HG02943 (cell line): Measurements from ENCODE around the gene CIAO2B.
"Not testable (repeated sequence)": the region's sequence is repeated elsewhere in the genome, so short reads cannot be mapped to it uniquely, and the experiment has no call there.

ENCODE experiments used
- ATAC-seq: cut with Tn5 transposase; IDR thresholded peaks from one replicate; pipeline ENCODE4 v1.9.1; 2021; ENCODE audit warnings: mild to moderate bottlenecking, low read depth, moderate library complexity; ENCODE audit not compliant: unreplicated experiment

CIAO2B gene

DNA sequence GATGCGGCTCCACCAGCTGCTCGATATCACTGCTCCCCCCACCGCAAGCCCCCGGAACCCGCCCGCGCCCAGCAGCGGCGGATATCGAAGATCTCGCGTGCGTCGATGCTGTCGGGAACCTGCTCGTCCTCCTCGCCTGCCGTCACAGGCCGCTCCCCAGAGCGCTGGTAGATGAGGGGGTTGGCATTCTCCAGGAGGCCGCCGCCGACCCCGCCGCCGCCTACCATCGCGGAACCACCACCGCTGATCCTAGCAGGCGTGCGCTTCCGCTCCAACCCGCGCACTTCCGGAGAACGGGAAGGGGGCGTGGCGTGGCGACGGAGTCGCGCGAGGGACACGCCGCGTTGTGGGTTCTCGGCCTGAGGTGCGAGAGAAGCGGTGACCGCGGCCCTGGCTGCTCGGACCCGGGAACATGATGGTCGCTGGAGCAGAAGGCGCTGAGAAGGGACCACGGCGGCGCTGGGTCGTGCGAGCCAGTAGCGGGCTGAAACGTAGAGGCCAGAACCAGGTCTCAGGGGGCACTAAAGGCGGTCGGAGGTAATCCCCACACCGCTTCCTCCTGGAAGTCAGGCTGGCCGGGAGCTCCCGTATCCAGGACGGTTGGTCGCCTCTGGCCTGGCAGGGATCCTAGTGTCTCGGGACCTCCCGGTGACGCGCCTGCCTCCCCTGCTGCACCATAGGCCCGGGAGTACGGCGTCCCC lies at the start of gene CIAO2B:
Gene CIAO2B (minus strand): TSS at position 265 of the 701 bp plus-strand sequence. CDS start 38 bp downstream, at position 227.
- peak; percentile 75 for ATAC-seq

DNA sequence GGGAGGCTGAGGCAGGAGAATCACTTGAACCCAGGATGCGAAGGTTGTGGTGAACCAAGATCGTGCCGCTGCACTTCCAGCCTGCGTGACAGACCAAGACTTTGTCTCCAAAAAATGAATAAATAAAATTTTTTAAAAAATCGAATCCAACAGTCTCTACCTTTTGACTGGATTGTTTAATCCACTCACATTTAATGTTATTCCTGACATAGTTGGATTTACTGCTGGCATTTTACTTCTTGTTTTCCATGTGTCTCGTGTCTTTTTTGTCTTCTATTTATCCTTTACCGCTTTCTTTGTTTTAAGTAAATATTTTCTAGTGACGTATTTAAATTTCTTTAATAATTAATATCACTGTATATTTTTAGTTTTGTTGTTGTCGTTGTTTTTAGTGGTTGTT lies 48.8 kb upstream of the CIAO2B start:
- no peak for ATAC-seq

DNA sequence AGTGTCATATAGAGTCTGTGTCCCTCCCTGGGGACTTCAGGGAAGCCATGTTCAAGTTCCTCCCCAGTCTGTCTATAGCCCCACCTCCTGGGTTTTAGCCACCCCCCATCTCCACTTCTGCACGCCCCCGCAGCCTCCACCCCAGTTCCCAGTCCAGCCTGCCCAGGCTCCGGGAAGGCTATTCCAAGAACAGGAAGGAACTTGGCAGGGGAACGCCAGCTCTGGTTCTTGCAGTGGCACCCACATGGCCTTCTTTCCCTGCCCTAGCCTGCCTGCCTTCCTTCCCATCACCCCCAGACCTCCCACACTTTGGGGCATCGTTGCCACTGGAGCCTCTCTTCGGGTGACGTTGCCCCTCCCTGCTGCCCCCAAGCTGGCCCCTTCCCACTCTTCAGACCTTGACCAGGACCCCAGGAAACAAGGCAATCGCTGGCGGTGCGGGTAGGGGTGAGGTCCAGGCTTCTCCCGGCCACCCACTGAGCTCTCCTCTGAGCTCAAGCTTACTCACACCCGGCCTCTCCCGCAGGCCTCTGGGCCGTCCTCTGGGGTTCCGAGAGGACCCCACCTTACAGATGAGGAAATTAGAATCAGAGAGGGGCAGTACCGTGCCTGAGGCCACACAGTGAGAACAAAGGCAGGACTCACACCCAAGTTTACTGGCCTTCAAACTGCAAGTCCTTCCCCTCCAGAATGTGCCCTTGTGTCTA lies 45.0 kb upstream of the CIAO2B start:
- no peak for ATAC-seq

DNA sequence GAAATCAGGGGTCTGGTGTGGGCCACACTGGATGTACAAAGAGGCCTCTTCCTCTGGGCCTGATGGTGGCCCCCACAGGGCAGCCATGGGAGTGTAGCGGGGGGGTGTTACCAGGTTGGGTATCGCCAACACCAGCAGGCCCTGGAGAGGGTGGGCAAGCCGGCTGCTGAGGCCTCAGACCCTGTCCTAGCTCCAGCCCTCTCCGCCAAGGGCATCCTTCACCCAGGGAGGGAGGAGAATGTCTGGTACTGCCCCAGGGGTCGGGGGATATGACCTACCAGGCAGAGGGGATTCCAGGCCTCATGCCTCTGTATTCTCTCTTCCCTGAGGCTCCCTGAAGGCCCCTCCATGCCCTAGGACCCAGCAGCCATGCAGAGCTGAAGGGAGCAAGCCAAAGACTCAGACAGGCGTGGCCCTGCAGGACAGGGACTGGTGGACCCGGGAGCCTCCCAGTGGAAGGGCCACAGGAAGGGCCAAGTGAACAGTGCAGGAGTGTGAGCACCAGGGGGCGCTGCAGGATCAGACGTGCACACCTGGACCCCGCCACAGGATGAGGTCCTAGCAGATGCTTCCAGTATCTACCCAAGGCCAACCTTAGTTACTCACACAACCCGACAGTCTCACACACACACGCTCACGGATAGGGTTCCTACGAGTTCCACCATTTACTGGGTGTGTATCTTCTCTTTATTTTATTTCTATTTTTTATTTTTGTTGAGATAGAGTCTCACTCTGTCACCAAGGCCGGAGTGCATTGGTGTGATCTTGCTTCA lies 43.3 kb upstream of the CIAO2B start:
- ATAC-seq = no peak

DNA sequence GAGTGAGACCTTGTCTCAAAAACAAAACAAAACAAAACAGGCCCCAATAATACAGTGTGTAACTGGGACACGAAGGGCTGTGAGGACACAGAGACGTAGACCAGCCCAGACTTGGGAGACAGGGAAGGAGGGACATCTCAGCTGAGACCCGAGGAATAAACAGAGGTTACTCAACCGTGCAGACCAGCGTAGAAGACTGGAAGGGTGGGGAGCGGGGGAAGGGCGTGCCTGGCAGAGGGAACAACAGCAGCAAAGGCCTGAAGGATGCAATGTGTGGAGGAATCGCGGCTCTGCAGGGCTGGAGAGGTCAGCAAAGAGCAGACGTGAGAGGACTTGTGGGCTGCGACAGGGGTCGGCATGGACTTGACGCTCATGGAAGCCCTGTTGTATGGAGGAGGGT lies 42.5 kb upstream of the CIAO2B start:
- no peak for ATAC-seq

DNA sequence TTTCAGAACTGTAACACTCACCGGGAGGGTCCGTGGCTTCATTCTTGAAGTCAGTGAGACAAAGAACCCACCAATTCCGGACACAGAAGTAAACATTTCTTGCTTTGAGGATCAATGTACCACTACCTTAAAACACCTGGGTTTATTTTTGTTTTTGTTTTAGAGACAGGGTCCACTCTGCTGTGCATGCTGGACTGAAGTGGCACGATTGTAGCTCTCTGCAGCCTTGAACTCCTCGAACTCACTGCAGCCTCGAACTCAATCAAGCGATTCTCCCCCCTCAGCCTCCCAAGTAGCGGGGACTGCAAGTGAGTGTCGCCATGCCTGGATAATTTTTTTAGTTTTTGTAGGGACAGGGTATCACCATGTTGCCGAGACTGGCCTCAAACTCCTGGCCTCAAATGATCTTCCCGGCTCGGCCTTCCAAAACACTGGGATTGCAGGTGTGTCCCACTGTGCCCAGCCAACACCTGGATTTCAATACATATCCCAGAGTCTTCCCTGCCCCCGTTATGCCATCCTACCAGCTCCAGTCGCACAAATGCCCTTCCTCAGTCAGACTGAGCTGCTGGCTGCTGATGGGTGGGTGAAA lies 41.2 kb upstream of the CIAO2B start:
- no peak for ATAC-seq

DNA sequence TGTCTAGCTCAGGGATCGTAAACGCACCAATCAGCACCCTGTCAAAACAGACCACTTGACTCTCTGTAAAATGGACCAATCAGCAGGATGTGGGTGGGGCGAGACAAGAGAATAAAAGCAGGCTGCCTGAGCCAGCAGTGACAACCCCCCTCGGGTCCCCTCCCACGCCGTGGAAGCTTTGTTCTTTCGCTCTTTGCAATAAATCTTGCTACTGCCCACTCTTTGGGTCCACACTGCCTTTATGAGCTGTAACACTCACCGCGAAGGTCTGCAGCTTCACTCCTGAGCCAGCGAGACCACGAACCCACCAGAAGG lies 40.7 kb upstream of the CIAO2B start:
- not testable (repeated sequence) for ATAC-seq

DNA sequence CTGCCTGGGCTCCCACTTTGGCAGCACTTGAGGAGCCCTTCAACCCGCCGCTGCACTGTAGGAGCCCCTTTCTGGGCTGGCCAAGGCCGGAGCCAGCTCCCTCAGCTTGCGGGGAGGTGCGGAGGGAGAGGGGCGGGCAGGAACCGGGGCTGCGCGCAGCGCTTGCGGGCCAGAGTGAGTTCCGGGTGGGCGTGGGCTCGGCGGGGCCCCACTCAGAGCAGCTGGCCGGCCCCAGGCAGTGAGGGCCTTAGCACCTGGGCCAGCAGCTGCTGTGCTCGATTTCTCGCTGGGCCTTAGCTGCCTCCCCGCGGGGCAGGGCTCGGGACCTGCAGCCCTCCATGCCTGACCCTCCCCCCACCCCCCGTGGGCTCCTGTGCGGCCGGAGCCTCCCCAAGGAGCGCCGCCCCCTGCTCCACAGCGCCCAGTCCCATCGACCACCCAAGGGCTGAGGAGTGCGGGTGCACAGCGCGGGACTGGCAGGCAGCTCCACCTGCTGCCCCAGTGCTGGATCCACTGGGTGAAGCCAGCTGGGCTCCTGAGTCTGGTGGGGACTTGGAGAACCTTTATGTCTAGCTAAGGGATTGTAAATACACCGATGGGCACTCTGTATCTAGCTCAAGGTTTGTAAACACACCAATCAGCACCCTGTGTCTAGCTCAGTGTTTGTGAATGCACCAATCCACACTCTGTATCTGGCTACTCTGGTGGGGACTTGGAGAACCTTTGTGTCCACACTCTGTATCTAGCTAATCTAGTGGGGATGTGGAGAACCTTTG lies 40.1 kb upstream of the CIAO2B start:
- not testable (repeated sequence) for ATAC-seq

DNA sequence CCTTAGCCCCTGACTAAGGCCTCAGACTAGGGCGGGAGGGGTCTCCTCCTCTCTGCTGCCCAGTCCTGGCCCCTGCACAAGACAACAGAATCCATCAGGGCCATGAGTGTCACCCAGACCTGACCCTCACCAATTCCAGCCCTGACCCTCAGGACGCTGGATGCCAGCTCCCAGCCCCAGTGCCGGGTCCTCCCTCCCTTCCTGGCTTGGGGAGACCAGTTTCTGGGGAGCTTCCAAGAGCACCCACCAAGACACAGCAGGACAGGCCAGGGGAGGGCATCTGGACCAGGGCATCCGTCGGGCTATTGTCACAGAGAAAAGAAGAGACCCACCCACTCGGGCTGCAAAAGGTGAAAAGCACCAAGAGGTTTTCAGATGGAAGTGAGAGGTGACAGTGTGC lies 39.5 kb upstream of the CIAO2B start:
- ATAC-seq = no peak

DNA sequence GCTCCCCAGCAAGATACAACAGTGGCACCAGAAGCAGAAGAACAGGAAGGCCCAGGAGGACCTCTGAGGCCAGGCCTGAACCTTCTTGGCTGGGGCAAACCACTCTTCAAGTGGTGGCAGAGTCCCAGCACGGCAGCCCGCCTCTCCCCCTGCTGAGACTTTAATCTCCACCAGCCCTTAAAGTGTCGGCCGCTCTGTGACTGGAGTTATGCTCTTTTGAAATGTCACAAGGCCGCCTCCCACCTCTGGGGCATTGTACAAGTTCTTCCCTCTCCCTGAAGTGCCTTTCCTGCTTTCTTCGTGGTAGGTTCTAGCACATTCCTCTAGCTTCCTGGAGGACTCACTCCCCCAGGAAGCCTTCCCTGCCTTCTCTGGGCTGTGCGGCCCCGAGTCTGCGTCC lies 38.8 kb upstream of the CIAO2B start:
- no peak for ATAC-seq

DNA sequence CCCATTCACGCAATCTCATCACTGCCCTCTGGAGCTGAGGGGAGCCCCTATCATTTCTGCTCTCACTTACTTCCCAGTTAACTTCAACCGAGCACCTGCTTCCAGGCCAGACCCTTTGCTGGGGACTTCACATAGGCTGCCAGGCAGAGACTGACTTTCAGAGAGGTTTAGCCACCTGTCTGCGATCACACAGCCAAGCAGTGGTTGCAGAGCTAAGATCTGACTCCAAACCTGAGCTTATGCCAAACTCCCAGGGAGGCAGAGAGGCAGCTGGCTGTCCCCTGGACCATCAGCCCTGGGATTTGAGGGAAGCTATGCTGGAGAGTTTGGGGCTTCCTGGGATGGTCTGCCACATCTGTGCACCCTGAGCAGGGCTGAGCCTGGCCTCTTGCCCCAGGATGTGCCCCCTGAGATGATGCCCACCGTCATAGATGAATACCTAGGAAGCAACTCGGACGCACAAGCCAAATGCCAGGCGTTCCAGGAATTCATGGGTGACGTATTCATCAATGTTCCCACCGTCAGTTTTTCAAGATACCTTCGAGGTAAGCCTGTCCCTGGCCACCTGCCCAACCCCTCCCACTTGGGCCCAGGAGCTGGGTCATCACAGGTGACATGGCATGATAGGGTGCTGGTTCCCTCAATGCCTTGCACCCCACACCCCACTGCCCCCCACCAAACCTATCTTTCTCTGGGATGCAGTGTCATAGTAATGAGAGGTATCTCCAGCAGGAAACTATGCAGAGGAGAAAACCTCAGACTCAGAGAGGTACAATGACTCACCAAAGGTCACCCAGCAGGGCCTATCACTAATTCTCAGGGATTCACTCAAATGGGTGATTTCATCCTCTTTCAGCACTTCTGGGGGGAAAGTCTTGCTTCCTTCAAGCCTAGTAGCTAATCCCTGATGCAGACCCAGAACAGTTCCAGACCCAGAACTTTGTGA lies 36.8 kb upstream of the CIAO2B start:
- ATAC-seq = no peak

DNA sequence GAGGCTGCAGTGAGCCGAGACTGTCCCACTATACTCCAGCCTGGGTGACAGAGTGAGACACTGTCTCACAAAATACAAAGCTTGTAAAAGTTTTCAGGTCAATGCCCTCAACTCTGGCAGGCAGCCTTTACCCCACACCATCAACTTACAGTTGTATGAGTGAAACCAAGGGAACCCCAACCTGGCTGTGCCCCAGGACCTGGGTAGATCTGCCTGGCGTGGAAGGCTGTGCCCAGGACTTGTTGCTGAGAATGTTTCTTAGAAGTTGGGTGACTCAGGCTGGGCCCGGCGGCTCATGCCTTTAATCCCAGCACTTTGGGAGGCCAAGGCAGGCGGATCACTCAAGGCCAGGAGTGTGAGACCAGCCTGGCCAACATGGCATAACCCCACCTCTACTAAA lies 34.6 kb upstream of the CIAO2B start:
- no peak for ATAC-seq

DNA sequence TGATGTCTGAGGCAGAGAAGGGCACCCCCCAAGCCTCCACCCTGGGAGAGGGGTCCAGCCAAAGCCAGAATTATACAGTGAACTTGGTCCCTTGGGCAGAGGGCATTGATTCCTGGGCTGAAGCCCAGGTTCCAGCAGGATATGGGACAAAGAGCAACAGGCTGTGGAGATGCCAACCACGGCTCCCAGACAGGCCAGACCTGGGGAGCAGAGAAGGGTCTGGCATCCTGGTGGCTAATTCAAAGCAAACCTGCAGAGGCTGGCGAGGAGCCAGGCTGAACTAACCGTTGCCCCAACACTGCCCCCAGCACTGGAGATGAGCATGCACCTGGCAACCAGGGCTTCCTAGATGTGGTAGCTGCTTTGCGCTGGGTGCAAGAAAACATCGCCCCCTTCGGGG lies 29.8 kb upstream of the CIAO2B start:
- ATAC-seq = no peak

DNA sequence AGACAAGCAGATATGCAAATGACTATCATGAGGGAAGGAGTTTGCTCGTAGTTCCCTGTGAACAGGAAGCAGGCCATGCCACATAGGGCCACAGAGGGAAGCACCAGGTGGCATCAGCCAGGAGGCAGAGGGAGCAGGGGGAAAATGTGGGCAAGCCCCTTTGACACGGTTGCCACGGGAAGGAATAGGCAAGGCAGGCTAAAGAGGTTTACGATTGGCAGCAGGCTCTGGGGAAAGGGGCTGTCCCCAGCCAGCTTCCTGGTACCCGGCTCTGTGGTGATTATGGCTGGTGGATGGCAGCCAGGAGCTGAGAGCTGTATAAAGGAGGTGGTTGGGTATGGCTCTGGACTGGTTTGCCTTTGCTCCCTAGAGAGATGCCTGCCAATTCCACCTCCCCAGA lies 27.7 kb upstream of the CIAO2B start:
- ATAC-seq = no peak

DNA sequence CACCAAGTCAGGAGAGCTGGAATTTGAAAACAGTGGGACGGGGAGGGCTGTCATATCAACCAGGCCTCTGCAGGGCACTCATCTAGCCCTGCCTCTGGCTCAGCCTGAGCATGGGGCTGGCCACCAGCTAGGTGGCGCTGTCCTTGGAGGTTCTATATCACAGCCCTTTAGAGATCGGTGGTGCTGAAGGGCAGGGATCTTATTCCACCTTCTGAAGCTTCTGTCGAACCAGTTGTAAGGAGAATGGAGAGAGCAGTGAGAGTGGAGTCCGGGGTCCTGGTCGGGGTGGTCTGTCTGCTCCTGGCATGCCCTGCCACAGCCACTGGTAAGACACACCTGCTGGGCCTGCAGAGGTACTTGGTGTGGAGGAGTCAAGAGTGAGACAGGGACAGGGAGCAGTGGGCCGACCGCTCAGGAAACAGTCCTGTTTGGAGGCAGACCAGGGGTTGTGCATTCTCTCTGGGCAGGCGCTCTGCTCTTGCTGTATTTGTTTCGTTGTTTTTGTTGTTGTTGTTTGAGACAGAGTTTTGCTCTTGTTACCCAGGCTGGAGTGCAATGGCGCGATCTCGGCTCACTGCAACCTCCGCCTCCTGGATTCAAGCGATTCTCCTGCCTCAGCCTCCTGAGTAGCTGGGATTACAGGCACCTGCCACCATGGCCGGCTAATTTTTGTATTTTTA lies 27.0 kb upstream of the CIAO2B start, which contains the start of gene CES3:
Gene CES3 (plus strand): TSS at position 202 of the 680 bp plus-strand sequence. CDS start 42 bp downstream, at position 244.
- peak; percentile 61 for ATAC-seq

DNA sequence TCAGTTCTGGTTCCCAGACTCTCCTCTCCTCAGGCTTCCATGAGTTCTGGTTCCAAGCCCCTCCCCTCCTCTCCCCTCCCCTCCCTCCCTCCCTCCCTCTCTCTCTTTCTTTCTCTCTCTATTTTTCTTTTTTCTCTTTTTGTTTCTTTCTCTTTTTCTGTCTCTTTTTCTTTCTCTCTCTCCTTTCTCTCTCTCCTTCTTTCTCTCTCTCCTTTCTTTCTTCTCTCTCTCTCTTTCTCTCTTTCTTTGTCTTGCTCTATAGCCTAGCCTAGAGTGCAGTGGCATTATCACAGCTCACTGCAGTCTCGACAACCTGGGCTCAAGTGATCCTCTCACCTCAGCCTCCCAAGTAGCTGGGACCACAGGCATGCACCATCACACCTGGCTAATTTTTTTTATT lies 26.1 kb upstream of the CIAO2B start:
- no peak for ATAC-seq

DNA sequence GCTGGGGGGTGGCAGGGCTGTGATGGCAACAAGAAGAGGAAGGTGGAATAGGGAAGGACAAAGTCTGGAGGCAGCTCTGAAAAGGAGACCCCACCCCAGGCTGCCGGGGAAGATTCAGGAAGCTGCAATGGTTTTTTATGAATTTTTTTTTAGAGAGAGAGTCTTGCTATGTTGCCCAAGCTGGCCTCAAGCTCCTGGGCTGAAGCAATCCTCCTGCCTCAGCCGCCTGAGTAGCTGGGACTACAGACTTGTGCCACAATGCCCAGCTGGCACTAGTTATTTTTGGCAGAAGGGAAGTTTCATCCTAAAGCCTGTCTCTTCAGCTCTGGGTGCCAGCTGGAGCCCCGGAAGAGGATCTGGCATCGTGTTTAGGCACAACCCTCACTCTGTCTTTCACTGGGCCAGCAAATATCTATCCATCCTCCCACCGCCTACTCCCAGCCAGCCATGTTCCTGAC lies 25.5 kb upstream of the CIAO2B start:
- ATAC-seq = no peak

DNA sequence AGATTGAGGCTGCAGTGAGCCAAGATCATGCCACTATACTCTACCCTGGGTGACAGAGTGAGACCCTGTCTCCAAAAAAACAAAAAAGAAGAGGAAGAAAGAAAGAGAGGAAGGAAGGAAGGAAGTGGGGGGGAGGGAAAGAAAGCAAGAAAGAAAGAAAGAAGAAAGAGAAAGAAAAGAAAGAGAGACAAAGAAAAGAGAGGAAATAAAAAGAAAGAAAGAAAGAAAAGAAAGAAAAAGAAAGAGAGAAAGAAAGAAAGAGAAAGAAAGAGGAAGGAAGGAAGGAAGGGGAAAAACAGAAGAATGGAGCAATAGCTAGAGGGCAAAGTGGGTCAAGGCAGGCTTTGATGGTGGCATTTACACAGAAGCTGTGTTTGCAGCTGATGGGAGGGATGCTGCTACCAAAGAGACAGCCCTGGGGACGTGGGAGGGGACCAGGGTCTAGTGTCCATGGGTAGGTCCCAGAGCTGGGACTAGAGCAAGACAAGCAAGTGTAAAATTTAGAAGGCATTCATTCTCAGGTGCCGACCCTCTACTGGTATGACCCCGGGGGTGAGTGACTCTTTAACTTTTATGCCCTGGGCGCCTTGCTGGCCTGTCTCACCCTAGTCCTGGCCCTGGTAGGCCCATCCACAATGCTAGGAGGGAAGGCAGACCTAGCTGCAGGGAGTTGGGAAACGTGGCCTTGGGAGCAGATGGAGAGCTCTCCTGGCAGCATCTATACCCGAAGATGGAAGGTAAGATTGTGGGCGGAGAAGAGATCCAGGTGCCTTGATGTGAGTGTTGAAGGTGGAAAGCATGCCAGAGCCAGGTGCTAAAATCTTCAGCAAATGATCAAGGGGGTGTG lies 24.9 kb upstream of the CIAO2B start:
- no peak for ATAC-seq
